CD14-positive monocyte (primary cell): Measurements from ENCODE around the gene CUL4A. TPM values are rescaled to one million over a fixed set of nuclear protein-coding genes. Genes with fewer than 3 reads are reported as not detected.

Experiments used
- DNase-seq, 3 donors: peaks; one replicate each; pipeline ENCODE4 v3.0.0-alpha.2; 2011 to 2022
- H2AFZ ChIP-seq: 2 replicates; pipeline ENCODE4 v1.6.0; 2012; ENCODE audit warnings: mild to moderate bottlenecking, low read depth, low read length, inconsistent platforms; ENCODE audit not compliant: insufficient read depth, poor library complexity, severe bottlenecking
- H3K27ac ChIP-seq, 2 donors: 1 replicate in 1 of 2; 2 replicates in 1 of 2; pipeline ENCODE4 v1.5.1; 2012 to 2013; ENCODE audit warnings: low read length in 2 of 2, control low read depth in 1 of 2, inconsistent platforms in 1 of 2, low read depth in 1 of 2, mild to moderate bottlenecking in 1 of 2
- H3K27me3 ChIP-seq, 2 donors: one replicate each; pipeline versions ENCODE4 v1.6.0 to v1.6.1; 2011 to 2013; ENCODE audit warnings: low read length in 2 of 2; ENCODE audit not compliant: control insufficient read depth in 2 of 2, insufficient read depth in 2 of 2
- H3K36me3 ChIP-seq, 2 donors: replicated peaks in 1 of 2; 1 replicate in 1 of 2; 2 replicates in 1 of 2; pipeline versions ENCODE4 v1.5.1 to v1.6.1; 2012 to 2013; ENCODE audit warnings: low read length in 2 of 2, control low read depth in 1 of 2, inconsistent platforms in 1 of 2, mild to moderate bottlenecking in 1 of 2; ENCODE audit not compliant: insufficient read depth in 2 of 2, control insufficient read depth in 1 of 2
- H3K4me1 ChIP-seq, 2 donors: 1 replicate in 1 of 2; 2 replicates in 1 of 2; pipeline versions ENCODE4 v1.5.1 to v1.6.1; 2012 to 2013; ENCODE audit warnings: low read length in 2 of 2, control low read depth in 1 of 2, inconsistent platforms in 1 of 2, mild to moderate bottlenecking in 1 of 2, moderate library complexity in 1 of 2; ENCODE audit not compliant: insufficient read depth in 2 of 2, control insufficient read depth in 1 of 2
- H3K4me2 ChIP-seq: replicated peaks from 2 replicates; pipeline ENCODE3; 2012; ENCODE audit warnings: low read length, moderate library complexity, mild to moderate bottlenecking; ENCODE audit not compliant: poor library complexity, severe bottlenecking; ENCODE audit errors: extremely low read depth
- H3K4me3 ChIP-seq, 3 experiments: fragments of 200-600 bp in 1 of 3; sonication (generic) in 1 of 3; replicated peaks in 1 of 3; 1 replicate in 2 of 3; 2 replicates in 1 of 3; pipeline ENCODE4 v1.5.1; 2011 to 2013; ENCODE audit warnings: low read length in 3 of 3, mild to moderate bottlenecking in 3 of 3, control low read depth in 2 of 3, low read depth in 2 of 3, inconsistent platforms in 1 of 3, moderate library complexity in 1 of 3
- H3K79me2 ChIP-seq: 2 replicates; pipeline ENCODE4 v1.6.0; 2012; ENCODE audit warnings: mild to moderate bottlenecking, control low read depth, inconsistent platforms, low read length, moderate library complexity; ENCODE audit not compliant: insufficient read depth
- H3K9ac ChIP-seq: 2 replicates; pipeline ENCODE4 v1.6.0; 2017; ENCODE audit warnings: low read length, mild to moderate bottlenecking; ENCODE audit not compliant: insufficient read depth, poor library complexity, severe bottlenecking
- H3K9me3 ChIP-seq, 2 donors: replicated peaks in 1 of 2; 1 replicate in 1 of 2; 2 replicates in 1 of 2; pipeline versions ENCODE4 v1.5.1 to v1.6.1; 2012 to 2013; ENCODE audit warnings: low read length in 2 of 2, control low read depth in 1 of 2; ENCODE audit not compliant: control insufficient read depth in 1 of 2, insufficient read depth in 1 of 2
- H4K20me1 ChIP-seq: 2 replicates; pipeline ENCODE4 v1.6.0; 2012; ENCODE audit warnings: mild to moderate bottlenecking, low read length, control low read depth, moderate library complexity; ENCODE audit not compliant: insufficient read depth
- H3K27ac Mint-ChIP-seq, 7 donors: one replicate each; pipeline ENCODE4 v1.8.0; 2020; ENCODE audit warnings: mild to moderate bottlenecking in 7 of 7, mixed read lengths in 7 of 7, moderate library complexity in 6 of 7, inconsistent platforms in 2 of 7
- H3K27me3 Mint-ChIP-seq, 3 donors: one replicate each; pipeline ENCODE4 v1.8.0; 2021 to 2022; ENCODE audit warnings: low read depth in 3 of 3, mild to moderate bottlenecking in 3 of 3, mixed read lengths in 3 of 3, moderate library complexity in 3 of 3, inconsistent platforms in 1 of 3
- H3K36me3 Mint-ChIP-seq, 2 donors: one replicate each; pipeline ENCODE4 v1.8.0; 2020; ENCODE audit warnings: mixed read lengths in 2 of 2, inconsistent platforms in 1 of 2, mild to moderate bottlenecking in 1 of 2
- H3K4me1 Mint-ChIP-seq: one replicate; pipeline ENCODE4 v1.8.0; 2020; ENCODE audit warnings: mild to moderate bottlenecking, mixed read lengths
- H3K4me3 Mint-ChIP-seq, 2 donors: one replicate each; pipeline ENCODE4 v1.8.0; 2020; ENCODE audit warnings: mild to moderate bottlenecking in 2 of 2, mixed read lengths in 2 of 2, moderate library complexity in 1 of 2
- H3K9me3 Mint-ChIP-seq, 7 donors: one replicate each; pipeline ENCODE4 v1.8.0; 2020 to 2022; ENCODE audit warnings: mixed read lengths in 7 of 7, mild to moderate bottlenecking in 6 of 7, moderate library complexity in 6 of 7, inconsistent platforms in 2 of 7
- WGBS: methylation state at CpG from one replicate; pipeline ENCODE4 v1.1.5; 2013; ENCODE audit warnings: missing lambda C conversion rate; ENCODE audit not compliant: insufficient coverage; 5-methylcytosine and 5-hydroxymethylcytosine counted together
- intact Hi-C, 2 donors: fragments of 100-400 bp; cut with micrococcal nuclease; formaldehyde crosslinking; loops; one replicate each; pipeline versions ENCODE4 v1.15.0 to v1.15.1; 2023
- polyA plus RNA-seq, 3 donors: library from polyadenylated mRNA; depleted of rRNA in 1 of 3; unstranded in 2 of 3; stranded (reverse) in 1 of 3; fragments of 300-500 nt in 2 of 3; fragments of >200 nt in 1 of 3; fragmentation: Illumina TruSeq in 2 of 3; gene quantifications; 1 replicate in 2 of 3; 2 replicates in 1 of 3; pipeline ENCODE4 v1.2.3, GENCODE V29; 2012 to 2021
- TF ChIP-seq, protein P1 (sequence below): fragments of 200-600 bp; IDR thresholded peaks from one replicate; pipeline ENCODE4 v1.8.0; 2022; ENCODE audit warnings: antibody characterized with exemption, mild to moderate bottlenecking

The CUL4A gene
- polyA plus RNA-seq, 3 donors: 32.0 to 53.9 (median 33.7) TPM

GRCh38 chr13:113238536-113238935, 29.1 kb downstream of the CUL4A start:
- Histone ChIP-seq H3K36me3 (peaks cover 75 to 99% of the 10 kb centered on the region in 2 donors), H3K4me1 (no peaks in the 10 kb centered on the region), H3K4me2 (no peak overlapping the region), H3K27ac (no peak overlapping the region), H4K20me1 (no peaks in the 10 kb centered on the region), H3K4me3 (no peak overlapping the region), H3K9me3 (no peaks in the 10 kb centered on the region), H3K9ac (no peak overlapping the region), H3K79me2 (no peaks in the 10 kb centered on the region), H3K27me3 (no peaks in the 10 kb centered on the region), H2AFZ (no peak overlapping the region)
- Mint-ChIP-seq H3K27ac (no peak overlapping the region), H3K4me1 (no peaks in the 10 kb centered on the region), H3K9me3 (no peaks in the 10 kb centered on the region), H3K4me3 (no peak overlapping the region), H3K27me3 (peaks cover 0 to 2% (median 0%) of the 10 kb centered on the region in 3 donors), H3K36me3 (peaks cover 81 to 90% of the 10 kb centered on the region in 2 donors)
- TF ChIP-seq, protein P1, sequence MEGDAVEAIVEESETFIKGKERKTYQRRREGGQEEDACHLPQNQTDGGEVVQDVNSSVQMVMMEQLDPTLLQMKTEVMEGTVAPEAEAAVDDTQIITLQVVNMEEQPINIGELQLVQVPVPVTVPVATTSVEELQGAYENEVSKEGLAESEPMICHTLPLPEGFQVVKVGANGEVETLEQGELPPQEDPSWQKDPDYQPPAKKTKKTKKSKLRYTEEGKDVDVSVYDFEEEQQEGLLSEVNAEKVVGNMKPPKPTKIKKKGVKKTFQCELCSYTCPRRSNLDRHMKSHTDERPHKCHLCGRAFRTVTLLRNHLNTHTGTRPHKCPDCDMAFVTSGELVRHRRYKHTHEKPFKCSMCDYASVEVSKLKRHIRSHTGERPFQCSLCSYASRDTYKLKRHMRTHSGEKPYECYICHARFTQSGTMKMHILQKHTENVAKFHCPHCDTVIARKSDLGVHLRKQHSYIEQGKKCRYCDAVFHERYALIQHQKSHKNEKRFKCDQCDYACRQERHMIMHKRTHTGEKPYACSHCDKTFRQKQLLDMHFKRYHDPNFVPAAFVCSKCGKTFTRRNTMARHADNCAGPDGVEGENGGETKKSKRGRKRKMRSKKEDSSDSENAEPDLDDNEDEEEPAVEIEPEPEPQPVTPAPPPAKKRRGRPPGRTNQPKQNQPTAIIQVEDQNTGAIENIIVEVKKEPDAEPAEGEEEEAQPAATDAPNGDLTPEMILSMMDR: no peak
- intact Hi-C loops: no loop called here
- WGBS: 82% methylated on average over 2 of the region's 4 CpGs
- no peak for DNase-seq

- no peak overlapping the region for H3K4me3 Mint-ChIP-seq
Measured at GRCh38 chr13:113239357-113239756, 29.9 kb downstream of the CUL4A start.

More at GRCh38 chr13:113239357-113239756, 29.9 kb downstream of the CUL4A start:
- TF ChIP-seq, protein P1: no peak
- Mint-ChIP-seq H3K4me1 (no peaks in the 10 kb centered on the region), H3K27ac (no peak overlapping the region), H3K27me3 (peaks cover 0 to 2% (median 0%) of the 10 kb centered on the region in 3 donors), H3K9me3 (no peaks in the 10 kb centered on the region), H3K36me3 (peaks cover 81 to 90% of the 10 kb centered on the region in 2 donors)
- no peaks in the 10 kb centered on the region for H3K27me3 ChIP-seq
- intact Hi-C loops: no loop called here
- DNase-seq: no peak
- WGBS: over 99% methylated on average over 13 of the region's 15 CpGs
- no peak overlapping the region for H3K27ac ChIP-seq
- no peaks in the 10 kb centered on the region for H3K79me2 ChIP-seq
- H3K36me3 ChIP-seq: peaks cover 75 to 99% of the 10 kb centered on the region in 2 donors
- no peaks in the 10 kb centered on the region for H3K9me3 ChIP-seq
- no peak overlapping the region for H3K9ac ChIP-seq
- H3K4me1 ChIP-seq: no peaks in the 10 kb centered on the region
- no peak overlapping the region for H2AFZ ChIP-seq
- no peaks in the 10 kb centered on the region for H4K20me1 ChIP-seq
- no peak overlapping the region for H3K4me3 ChIP-seq
- no peak overlapping the region for H3K4me2 ChIP-seq
